ENCODE measurements around the gene DHRS7. TPM values are rescaled to one million over a fixed set of nuclear protein-coding genes. Genes with fewer than 3 reads are reported as not detected.
"Not testable (repeated sequence)": the region's sequence is repeated elsewhere in the genome, so short reads cannot be mapped to it uniquely, and the experiment has no call there.

The DHRS7 gene
- total RNA-seq, 4 donors from 2014 or later: 151 to 245 (median 214) TPM

DNA sequence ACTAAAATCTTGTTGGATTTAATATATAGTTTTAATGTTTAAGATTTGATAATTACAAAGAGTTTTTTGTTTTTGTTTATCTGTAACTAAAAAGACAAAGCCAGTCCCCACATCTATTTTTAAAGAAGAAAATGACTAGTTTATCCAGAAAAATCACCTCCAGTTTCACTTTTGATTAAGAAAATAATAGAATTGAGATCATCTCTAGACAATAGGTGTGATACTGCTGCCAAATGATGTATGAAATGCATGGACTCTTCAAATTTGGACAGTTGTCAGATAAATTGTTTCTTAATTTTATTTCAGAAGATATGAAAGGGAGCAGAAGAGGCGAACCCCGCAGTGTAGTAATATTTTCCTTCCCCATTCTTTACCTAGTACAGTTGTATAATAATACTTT is 53.5 kb downstream of the DHRS7 start:
- intact Hi-C loops (cut with DNase I): no loop called here
- Histone ChIP-seq H3K27ac (no peak overlapping the region), H3K27me3 (no peaks in the 10 kb centered on the region), H3K9me3 (no peaks in the 10 kb centered on the region), H3K4me3 (replicated peaks in 1 of 3) (no peak overlapping the region), H3K4me1 (no peaks in the 10 kb centered on the region), H3K36me3 (peaks cover 0 to 10% of the 10 kb centered on the region in 2 donors)
- TF ChIP-seq, protein P1, sequence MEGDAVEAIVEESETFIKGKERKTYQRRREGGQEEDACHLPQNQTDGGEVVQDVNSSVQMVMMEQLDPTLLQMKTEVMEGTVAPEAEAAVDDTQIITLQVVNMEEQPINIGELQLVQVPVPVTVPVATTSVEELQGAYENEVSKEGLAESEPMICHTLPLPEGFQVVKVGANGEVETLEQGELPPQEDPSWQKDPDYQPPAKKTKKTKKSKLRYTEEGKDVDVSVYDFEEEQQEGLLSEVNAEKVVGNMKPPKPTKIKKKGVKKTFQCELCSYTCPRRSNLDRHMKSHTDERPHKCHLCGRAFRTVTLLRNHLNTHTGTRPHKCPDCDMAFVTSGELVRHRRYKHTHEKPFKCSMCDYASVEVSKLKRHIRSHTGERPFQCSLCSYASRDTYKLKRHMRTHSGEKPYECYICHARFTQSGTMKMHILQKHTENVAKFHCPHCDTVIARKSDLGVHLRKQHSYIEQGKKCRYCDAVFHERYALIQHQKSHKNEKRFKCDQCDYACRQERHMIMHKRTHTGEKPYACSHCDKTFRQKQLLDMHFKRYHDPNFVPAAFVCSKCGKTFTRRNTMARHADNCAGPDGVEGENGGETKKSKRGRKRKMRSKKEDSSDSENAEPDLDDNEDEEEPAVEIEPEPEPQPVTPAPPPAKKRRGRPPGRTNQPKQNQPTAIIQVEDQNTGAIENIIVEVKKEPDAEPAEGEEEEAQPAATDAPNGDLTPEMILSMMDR (IDR thresholded peaks at IDR 0.05): no peak
- TF ChIP-seq POLR2A (IDR thresholded peaks at IDR 0.05): no peak
- DNase-seq: no peak
- 87 to 91% methylated on average over 2 of the region's 2 CpGs for WGBS, 2 donors

DNA sequence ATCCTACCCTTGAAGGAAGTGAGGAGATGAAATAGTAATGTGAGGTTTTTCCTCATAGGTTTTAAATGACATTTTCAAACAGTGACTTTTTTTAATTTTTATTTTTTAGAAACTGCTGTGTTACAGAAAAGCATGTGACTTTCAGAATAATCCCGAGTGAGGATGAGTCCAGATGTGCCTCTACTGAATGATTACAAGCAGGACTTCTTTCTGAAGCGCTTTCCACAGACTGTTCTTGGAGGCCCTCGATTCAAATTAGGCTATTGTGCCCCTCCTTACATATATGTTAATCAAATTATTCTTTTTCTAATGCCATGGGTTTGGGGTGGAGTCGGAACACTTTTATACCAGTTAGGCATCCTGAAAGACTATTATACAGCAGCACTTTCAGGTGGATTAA is 57.7 kb downstream of the DHRS7 start:
- no peak overlapping the region for H3K27ac ChIP-seq
- no peaks in the 10 kb centered on the region for H3K9me3 ChIP-seq
- intact Hi-C loops (cut with DNase I): no loop called here
- peaks cover 0 to 4% of the 10 kb centered on the region in 2 donors for H3K4me1 ChIP-seq
- no peaks in the 10 kb centered on the region for H3K36me3 ChIP-seq
- DNase-seq: no peak
- H3K27me3 ChIP-seq: no peaks in the 10 kb centered on the region
- WGBS, 2 donors: 92 to 94% methylated on average over 4 of the region's 4 CpGs
- TF ChIP-seq, protein P1 (IDR thresholded peaks at IDR 0.05): no peak
- no peak for TF ChIP-seq POLR2A (IDR thresholded peaks at IDR 0.05)
- no peak overlapping the region for H3K4me3 ChIP-seq (replicated peaks in 1 of 3)

DNA sequence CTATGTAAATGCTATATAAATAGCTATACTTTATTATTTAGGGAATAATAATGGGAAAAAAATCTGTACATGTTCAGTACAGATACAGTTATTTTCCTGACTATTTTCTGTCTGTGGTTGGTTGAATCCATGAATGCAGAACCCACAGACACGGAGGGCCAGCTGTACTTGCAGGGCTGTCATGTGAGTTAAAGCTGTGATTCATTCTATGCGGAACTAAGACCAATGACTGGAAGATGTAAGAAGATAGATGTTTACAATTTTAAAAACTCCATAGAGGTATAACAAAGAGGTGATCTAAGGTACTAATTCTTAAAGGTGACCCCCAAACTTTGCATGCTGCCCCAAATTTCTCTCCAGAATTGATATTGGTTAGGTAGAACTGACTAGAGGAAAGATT is 58.9 kb downstream of the DHRS7 start:
- WGBS, 2 donors: 71 to 73% methylated on average over 2 of the region's 2 CpGs
- intact Hi-C loops (cut with DNase I): no loop called here

DNA sequence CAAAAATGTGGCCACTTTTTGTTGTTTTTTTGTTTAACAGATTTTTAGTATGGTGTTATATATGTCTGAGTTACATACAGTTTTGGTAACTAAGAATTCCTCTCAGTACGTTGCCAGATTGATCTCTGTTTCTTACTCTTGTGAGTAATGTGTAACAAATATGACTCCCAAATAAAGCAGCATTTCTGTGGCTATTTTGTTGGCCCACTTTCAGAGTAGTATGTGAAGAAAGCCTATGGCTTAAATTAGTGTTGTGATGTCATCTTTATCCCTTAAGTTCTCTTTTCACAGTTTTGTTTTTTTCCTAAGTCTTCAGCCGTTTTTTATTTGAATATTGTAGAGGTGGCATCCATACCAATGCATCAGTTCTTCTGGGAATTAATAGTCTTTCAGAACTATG is 62.8 kb downstream of the DHRS7 start:
- no peaks in the 10 kb centered on the region for H3K9me3 ChIP-seq
- TF ChIP-seq, protein P1 (IDR thresholded peaks at IDR 0.05): no peak
- no peak for TF ChIP-seq POLR2A (IDR thresholded peaks at IDR 0.05)
- H3K27me3 ChIP-seq: no peaks in the 10 kb centered on the region
- 70 to 71% methylated on average over 2 of the region's 2 CpGs for WGBS, 2 donors
- DNase-seq: no peak
- peaks cover 0 to 6% of the 10 kb centered on the region in 2 donors for H3K4me1 ChIP-seq
- no peaks in the 10 kb centered on the region for H3K36me3 ChIP-seq
- intact Hi-C loops (cut with DNase I): no loop called here
- no peak overlapping the region for H3K27ac ChIP-seq
- no peak overlapping the region for H3K4me3 ChIP-seq (replicated peaks in 1 of 3)

More for the DNA sequence above, 58.9 kb downstream of the DHRS7 start:
- Histone ChIP-seq H3K27me3 (no peaks in the 10 kb centered on the region), H3K4me1 (peaks cover 0 to 6% of the 10 kb centered on the region in 2 donors), H3K27ac (no peak overlapping the region), H3K4me3 (replicated peaks in 1 of 3) (no peak overlapping the region), H3K36me3 (no peaks in the 10 kb centered on the region), H3K9me3 (no peaks in the 10 kb centered on the region)
- TF ChIP-seq, protein P1 (IDR thresholded peaks at IDR 0.05): no peak
- TF ChIP-seq POLR2A (IDR thresholded peaks at IDR 0.05): no peak
- DNase-seq: no peak

DNA sequence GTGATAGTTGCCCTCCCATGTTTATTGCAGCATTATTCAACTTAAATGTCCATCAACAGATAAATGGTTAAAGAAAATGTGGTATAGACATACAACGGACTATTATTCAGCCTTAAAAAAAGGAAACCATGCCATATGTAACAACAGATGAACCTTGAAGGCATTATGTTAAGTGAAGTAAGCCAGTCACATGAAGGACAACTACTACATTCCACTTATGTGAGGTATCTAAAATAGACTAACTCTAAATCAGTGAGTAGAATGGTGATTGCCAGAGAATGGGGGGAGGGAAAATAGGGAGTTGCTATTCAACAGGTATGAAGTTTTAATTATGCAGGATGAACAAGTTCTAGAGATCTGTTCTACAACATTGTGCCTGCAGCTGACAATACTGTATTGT is 63.4 kb downstream of the DHRS7 start:
- no peak overlapping the region for H3K4me3 ChIP-seq (replicated peaks in 1 of 3)
- H3K4me1 ChIP-seq: peaks cover 0 to 6% of the 10 kb centered on the region in 2 donors
- H3K36me3 ChIP-seq: no peaks in the 10 kb centered on the region
- TF ChIP-seq, protein P1 (IDR thresholded peaks at IDR 0.05): no peak
- no peak for TF ChIP-seq POLR2A (IDR thresholded peaks at IDR 0.05)
- H3K9me3 ChIP-seq: no peaks in the 10 kb centered on the region
- H3K27me3 ChIP-seq: no peaks in the 10 kb centered on the region
- WGBS, 2 donors: 95 to 100% methylated on average over 1 of the region's 1 CpG
- intact Hi-C loops (cut with DNase I): no loop called here
- no peak overlapping the region for H3K27ac ChIP-seq
- DNase-seq: no peak

DNA sequence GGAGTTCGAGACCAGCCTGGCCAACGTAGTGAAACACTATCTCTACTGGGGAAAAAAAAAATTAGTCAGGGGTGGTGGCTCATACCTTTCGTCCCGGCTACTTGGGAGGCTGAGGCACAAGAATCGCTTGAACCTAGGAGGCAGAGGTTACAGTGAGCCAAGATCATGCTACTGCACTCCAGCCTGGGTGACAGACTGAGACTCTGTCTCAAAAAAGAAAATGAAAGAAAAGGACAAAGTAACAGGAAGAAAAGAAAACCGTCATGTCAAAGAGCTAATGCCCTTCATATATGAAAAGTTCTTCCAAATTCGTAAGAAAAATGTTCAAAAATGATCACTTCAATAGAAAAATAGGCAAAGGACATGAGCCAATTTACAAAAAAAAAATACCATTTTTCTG is 65.3 kb downstream of the DHRS7 start:
- intact Hi-C loops (cut with DNase I): loop anchor here (10.0 kb wide), 1 partner anchor 145 kb away; the partner anchor contains the start of gene PPM1A
- WGBS, 2 donors: 96 to 98% methylated on average over 7 of the region's 7 CpGs
- not testable (repeated sequence) for H3K4me3 ChIP-seq (replicated peaks in 1 of 3); DNase-seq; H3K36me3 ChIP-seq; H3K27ac ChIP-seq; H3K27me3 ChIP-seq; H3K9me3 ChIP-seq
- peaks cover 0 to 15% of the 10 kb centered on the region in 2 donors for H3K4me1 ChIP-seq
